Hypothalamus (tissue), 51 donors: ENCODE measurements around the gene NBEAL1.
"Not testable (repeated sequence)": the region's sequence is repeated elsewhere in the genome, so short reads cannot be mapped to it uniquely, and the experiment has no call there.

ENCODE experiments used
- DNase-seq, 51 donors: peaks; one replicate each; lab custom pipeline; 2025; lab: John Stamatoyannopoulos, UW

Gene NBEAL1

DNA sequence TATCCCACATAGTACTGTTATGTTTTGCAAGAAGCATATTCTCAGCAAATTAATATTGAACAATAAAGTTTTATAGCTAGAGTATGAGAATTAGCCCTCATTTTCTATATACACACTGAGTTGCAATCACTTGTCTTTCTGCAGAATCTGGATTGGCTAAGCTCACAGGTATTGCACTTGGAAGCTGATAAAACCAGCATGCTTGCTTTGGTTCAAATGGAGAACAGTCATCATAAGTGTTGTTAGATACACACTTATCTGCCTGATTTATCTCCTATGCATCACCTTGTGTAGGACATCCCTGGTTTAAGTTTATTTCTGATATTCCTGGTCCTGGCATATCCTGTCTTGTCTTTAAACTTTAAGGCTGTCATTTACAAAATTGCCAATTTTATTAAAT, 186.2 kb downstream of the NBEAL1 start:
- no peak for DNase-seq

DNA sequence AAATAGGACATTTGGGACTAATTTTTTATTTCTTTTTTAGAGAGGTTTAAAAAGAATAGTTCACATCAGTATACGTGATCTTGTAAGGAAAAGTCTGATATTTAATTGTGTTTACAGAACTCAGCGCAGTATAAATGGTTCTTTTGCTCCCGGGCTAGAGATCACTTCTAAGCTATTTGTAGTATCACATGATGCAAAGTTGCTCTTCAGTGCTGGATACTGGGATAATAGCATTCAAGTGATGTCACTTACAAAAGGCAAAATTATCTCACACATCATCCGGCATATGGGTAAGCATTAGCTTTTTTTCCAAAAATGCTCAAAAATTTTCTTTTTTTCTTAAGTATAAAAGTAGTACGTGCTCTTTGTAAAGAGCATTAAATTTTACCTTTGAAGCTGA, 186.8 kb downstream of the NBEAL1 start:
- no peak for DNase-seq

DNA sequence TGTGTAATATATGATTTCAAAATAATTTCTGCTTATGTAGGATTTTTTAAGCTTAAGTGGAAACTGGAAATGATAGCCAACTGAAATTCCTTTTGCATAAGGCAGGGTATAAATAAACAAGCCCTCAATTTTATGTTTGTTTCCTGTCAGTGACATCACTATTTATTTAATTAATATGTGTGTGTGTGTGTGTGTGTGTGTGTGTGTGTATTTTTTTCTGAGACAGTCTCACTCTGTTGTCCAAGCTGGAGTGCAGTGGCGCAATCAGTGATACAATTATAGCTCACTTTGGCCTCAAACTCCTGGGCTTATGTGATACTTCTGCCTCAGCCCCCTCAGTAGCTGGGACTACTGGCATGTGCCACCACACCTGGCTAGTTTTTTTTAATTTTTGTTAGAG, 194.9 kb downstream of the NBEAL1 start:
- no peak for DNase-seq

DNA sequence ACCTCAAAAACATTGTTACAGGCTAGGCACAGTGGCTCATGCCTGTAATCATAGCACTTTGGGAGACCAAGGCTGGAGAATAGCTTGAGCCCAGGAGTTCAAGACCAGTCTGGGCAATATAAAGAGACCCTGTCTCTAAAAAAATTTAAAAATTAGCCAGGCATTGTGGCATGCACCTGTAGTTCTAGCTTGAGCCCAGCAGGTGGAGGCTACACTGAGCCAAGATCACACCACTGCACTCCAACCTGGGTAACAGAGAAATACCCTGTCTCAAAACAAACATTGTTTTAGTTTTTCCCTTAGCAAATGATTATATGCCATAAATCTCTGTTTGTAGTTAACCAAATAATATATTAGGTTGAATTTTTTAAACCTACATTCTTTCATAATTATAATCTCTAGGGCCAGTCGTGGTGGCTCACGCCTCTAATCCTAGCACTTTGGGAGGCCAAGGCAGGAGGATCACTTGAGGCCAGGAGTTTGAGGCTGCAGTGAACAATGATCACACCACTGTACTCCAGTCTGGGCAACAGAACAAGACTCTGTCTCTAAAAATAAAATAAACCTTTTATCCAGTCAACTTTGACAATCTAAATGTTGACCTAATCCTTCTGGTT, 210.9 kb downstream of the NBEAL1 start:
- no peak for DNase-seq

DNA sequence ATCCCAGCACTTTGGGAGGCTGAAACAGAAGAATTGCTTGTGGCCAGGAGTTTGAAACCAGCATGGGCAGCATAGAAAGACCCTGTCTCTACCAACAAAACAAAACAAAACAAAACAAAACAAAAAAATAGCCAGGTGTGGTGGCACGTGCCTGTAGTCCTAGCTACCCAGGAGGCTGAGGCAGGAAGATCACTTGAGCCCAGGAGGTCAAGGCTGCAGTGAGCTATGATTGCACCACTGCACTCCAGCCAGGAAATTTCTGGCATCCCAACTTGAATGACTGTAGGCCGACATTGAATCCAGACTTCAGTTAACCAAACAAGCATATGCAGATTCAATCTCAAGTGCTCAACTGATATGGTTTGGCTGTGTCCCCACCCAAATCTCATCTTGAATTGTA, 215.0 kb downstream of the NBEAL1 start:
- not testable (repeated sequence) for DNase-seq

DNA sequence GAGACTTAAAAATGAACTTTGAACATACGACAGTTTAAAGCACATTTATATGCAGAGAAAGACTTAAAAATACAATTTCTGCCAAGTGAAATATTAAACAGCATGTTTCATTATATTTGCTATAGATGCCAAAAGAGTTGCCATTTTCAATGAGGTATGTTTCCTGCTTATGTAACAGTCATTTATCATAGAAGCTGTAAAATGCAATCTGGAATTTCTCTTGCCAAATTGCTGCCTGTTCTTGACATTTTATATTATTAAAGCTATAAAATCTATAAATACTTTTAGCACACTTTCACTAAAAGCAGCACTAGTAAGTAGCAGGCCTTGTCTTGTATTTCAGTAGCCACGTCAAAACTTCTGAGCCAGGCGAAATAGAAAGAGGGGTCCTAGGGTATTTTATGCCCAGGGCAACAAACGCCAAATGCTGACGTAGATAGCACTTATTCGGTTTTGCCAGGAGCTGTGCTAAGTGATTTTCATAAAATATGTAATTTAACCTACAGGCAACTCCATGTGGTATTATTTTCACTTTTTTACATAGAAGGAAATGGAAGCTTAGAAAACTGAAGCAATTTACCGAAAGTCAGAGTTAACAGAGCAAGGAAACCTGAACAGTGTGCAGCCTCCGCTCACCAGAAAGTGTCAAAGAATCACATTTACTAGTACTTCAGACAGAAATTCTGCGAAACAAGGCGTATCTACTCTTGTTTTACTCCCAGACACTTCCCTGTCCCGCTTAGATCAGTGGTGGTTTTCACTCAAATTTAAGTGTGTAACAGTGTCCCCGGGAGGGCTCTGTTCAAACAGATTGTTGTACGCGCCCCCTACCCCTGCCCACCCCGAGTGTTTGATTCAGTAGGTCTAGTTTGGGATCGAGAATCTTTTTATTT, 222.9 kb downstream of the NBEAL1 start:
- DNase-seq, result peak in 1 of 51 donors; percentile 16

DNA sequence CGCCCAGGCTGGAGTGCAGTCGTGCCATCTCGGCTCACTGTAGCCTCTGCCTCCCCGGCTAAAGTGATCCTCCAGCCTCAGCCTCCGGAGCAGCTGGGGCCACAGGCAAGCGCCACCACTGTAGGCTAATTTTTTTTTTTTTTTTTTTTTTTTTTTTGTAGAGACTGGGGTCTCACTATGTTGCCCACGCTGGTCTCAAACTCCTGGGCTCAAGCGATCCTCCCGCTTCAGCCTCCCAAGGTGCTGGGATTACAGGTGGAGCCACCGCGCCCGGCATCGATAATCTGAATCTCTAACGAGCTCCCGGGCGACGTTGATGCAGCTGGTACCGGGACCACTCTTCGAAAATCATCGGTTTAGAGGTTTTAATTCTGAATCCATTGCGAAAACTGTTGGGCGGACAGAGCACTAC, 223.6 kb downstream of the NBEAL1 start:
- peak in 3 of 51 donors; percentile 24 to 54 (median 35) for DNase-seq

DNA sequence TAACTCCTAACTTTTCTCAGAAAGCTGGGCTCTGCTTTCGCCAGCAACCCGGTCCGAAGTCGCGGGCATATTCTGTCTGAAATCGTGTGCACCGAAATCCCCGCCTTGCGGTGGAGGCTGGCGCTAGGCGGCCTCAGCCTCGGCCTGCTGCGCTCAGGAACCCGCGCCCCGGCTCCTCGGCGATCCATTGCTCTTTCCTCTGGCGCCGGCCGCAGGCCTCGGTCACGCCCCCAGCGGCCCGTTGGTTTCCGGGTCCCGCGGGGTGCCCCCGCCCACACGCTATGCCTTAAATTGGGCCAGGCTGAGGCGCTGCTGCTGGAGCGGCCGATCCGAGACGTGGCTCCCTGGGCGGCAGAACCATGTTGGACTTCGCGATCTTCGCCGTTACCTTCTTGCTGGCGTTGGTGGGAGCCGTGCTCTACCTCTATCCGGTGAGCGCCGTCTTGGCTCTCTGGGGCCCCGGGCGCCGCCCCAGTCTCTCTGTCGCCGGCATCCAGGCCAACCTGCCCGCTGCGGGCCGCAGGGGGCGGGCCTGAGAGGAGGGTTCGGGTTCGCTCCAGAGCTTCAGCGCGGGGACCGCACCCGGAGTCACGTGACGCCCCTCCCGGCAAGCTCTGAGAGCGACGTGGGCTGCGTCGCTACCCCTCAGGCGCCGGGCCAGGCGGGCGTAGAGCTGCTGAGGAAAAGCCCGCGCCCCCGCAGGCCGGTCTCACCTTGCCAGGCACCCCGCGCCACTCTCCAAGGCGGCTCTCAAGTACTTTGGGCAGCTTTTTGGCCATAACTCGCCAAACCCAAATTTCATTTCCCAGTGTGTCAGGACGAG, 224.2 kb downstream of the NBEAL1 start, which contains the start of gene CYP20A1:
Gene CYP20A1 (plus strand): TSS at position 315 of the 823 bp plus-strand sequence. CDS start 45 bp downstream, at position 360.
- peak; percentile 57 to 99 (median 93) for DNase-seq

DNA sequence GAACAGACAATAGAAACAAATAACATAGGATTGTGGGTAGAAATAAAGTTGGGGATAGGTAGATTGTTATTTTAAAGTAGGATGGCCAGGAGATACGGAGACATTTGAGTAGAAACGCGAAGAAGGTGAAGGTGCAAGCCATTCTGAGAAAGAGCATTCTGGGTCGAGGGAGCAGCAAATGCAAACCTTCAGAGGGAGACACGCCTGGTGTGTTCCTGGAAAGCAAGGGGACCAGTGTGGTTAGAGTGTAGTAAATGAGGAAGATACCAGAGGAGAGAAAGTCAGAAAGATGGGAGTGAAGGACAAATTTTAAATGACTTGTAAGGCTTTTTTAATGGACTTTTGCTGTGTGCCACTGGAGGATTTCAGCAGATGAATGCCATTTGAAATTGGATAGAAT, 225.8 kb downstream of the NBEAL1 start:
- DNase-seq, result no peak

DNA sequence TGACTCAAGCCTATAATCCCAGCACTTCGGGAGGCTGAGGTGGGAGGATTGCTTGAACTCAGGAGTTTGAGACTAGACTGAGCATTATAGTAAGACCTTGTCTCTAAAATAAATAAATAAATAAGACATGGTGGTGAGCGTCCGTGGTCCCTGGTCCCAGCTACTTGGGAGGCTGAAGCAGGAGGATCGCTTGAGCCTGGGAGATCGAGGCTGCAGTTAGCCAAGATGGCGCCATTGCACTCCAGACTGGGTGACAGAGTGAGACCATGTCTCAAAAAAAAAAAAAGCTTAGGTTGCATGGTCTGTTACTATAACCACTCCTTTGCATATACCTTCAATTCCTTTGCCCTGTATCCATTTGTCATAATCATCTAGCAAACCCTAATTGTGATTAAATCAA, 227.8 kb downstream of the NBEAL1 start:
- DNase-seq, result no peak

DNA sequence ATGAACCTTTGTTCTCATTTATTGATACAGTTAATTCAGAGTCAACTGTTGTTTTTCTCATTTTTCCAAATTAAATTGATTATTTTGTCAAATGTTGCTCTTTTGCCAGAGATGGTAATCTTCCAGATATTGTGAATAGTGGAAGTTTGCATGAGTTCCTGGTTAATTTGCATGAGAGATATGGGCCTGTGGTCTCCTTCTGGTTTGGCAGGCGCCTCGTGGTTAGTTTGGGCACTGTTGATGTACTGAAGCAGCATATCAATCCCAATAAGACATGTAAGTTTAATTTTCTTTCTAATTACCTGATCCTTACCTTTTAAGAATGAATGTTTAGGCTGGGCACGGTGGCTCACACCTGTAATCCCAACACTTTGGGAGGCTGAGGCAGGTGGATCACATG, 232.0 kb downstream of the NBEAL1 start:
- DNase-seq, result no peak

DNA sequence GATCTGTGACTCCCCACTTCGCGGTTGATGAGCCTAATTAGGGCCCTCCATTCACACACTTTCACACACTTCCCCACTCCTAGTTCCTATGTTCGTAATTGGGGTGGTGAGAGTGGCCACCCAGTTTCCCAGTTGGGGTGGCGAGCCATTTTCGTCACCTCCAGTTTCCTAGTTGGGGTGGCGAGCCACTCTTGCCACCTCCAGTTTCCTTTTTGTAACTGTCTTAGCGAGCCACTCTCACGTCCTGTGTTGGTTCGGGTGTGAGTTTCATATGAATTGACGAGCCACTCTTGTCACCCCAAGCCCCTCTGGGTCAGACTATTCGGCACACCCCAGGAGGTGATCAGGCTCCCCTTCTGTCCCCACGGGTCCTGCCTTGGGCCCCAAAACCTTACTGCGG, 238.1 kb downstream of the NBEAL1 start:
- DNase-seq, result no peak

DNA sequence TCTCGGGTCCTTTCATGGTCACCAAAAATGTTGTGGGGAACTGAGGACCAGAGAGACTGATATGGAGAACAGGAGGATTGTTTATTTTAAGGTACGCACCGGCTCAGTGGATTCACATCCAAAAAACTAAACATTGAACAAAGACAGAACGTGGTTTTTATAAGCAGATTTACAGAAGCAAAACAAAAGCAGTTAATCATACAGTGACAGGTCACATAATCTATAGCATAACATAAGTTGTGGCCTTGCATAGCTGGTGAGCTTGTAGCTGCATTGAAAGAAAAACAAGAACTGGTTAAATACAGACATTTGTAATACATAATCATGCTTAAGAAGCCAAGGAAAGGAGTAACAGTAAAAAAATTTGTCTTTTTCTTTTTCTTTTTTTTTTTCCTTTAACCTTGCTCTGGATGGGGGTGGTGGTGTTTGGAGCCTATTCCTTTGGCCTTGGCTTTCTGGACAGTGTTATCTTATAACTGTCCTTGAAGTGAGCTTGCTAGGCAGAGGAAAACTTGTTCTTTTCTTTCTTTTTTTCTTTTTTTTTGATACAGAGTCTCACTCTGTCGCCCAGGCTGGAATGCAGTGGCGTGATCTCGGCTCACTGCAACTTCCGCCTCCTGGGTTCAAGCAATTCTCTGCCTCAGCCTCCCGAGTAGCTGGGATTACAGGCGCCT, 238.9 kb downstream of the NBEAL1 start:
- not testable (repeated sequence) for DNase-seq

DNA sequence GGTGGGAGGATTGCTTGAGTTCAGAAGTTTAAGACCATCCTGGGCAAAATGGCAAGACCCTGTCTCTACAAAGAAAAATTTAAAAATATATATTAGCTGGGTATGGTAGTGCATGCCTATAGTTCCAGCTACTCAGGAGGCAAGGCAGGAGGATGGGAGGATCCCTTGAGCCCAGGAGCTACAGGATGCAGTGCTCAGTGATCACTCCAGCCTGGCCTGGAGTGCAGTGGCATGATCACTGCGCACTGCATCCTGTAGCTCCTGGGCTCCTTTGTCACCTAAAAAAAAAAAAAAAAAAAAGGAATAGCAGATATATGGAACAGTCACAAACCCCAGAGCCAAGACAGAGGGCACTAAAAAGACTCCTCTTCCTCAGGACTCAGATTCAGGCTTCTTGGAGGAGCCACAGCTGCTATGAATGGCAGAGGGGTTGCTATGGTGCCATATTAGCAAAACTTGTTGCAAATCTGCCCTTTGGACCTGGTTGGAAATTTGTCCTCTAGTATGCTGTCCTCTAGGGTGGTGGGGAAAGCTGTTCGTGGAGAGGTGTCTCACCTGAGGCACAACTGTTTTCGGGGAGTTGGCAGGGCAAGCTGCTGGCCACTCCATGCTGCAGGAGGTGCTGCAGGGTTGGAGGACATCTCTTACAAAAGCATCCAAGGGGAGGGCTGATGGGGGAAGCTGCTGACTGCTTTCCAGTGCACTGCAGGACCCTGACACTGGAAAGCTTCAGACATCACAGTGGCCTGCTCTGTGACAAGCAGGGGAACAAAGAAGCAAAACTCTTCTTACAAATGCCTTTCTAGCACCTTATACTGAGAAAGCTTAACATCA, 246.9 kb downstream of the NBEAL1 start:
- DNase-seq, result no peak
